ENCODE results near the gene LMAN2L.

The LMAN2L gene

DNA sequence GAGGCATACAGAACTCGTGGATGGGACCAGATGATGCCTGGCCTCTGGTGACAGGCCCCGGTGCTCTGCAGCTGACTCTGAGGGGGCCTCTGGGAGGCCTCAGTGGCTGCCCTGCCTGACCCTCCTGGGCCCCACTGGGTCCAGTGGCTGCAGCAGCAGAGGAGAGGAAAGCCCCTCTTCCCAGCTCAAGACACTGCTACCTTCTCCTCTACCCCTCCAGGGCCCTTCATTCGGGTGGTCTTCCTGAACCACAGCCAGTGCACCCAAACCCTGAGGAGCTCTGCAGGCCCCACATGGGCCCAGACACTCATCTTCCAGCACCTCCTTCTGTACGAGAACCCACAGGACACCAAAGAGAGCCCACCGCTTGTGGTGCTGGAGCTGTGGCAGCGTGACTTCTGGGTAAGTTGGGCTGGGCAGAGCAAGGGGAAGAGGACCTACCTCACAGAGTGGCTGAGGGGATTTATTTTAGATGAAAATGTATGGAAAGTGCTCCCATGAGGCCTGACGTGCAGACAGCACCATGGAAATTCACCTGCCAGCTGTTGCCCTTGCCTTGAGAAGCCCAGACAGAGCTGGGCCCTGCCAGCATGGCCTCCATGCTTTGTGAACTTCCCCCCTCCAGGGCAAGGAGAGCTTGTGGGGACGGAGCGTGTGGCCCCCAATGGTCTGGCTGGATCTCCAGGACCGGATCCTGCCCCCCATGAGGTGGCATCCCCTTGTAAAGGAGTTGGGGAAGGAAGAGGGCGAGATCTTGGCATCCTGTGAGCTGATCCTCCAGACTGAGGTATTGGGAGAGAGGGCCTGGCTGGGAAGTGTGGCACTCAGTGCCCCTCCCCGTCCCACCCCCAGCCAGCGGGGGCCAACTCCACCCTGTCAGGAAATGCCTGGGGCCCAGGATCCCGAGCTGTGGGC is 46.3 kb downstream of the LMAN2L start:
- Histone ChIP-seq H3K27ac (no peak overlapping the region), H3K4me3 (no peak overlapping the region)
- no peak for DNase-seq (ENCODE audit: low spot score)
- TF ChIP-seq, protein P1, sequence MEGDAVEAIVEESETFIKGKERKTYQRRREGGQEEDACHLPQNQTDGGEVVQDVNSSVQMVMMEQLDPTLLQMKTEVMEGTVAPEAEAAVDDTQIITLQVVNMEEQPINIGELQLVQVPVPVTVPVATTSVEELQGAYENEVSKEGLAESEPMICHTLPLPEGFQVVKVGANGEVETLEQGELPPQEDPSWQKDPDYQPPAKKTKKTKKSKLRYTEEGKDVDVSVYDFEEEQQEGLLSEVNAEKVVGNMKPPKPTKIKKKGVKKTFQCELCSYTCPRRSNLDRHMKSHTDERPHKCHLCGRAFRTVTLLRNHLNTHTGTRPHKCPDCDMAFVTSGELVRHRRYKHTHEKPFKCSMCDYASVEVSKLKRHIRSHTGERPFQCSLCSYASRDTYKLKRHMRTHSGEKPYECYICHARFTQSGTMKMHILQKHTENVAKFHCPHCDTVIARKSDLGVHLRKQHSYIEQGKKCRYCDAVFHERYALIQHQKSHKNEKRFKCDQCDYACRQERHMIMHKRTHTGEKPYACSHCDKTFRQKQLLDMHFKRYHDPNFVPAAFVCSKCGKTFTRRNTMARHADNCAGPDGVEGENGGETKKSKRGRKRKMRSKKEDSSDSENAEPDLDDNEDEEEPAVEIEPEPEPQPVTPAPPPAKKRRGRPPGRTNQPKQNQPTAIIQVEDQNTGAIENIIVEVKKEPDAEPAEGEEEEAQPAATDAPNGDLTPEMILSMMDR (IDR thresholded peaks at IDR 0.05): no peak

DNA sequence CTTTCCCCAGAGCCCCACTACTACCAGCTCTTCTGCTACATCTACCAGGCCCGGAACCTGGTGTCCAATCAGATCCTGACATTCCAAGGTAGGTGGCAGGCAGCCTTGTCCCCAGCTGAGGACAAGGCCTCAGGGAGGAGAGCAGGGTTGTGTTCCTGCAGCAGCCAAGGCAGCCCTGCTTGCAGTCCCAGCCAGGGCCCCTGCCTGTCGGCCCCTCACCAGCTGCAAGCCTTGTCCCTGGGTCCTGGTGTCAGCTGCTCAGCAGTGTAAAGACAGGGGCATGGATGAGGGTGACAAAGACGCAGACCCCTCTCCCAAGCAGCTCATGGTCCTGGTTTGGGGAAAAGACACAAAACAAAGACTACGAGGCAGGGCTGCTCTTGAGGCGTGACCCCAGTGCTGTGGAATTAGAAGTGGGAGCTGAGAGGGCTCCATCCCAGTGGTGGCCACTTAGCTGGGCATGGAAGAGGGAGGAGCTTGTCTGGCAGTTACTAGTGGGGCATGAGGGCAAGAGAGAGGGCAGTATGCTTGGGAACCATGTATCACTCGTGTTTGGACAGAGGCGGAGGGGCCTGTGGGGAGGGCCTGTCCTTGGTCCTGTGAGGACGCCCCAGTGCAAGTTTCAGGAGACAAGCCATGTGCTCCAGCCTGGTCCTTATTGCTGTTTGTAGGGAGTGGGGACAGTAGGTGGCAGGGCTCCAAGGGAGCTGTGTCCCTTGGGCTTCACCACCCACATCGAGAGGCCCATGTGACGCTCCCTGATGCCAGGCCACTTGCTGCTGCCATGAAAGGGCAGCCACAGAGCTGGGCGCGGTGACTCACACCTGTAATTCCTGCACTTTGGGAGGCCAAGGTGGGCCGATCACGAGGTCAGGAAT is 47.5 kb downstream of the LMAN2L start:
- Histone ChIP-seq H3K27ac (no peak overlapping the region), H3K4me3 (no peak overlapping the region)
- TF ChIP-seq, protein P1 (IDR thresholded peaks at IDR 0.05): no peak
- no peak for DNase-seq (ENCODE audit: low spot score)

DNA sequence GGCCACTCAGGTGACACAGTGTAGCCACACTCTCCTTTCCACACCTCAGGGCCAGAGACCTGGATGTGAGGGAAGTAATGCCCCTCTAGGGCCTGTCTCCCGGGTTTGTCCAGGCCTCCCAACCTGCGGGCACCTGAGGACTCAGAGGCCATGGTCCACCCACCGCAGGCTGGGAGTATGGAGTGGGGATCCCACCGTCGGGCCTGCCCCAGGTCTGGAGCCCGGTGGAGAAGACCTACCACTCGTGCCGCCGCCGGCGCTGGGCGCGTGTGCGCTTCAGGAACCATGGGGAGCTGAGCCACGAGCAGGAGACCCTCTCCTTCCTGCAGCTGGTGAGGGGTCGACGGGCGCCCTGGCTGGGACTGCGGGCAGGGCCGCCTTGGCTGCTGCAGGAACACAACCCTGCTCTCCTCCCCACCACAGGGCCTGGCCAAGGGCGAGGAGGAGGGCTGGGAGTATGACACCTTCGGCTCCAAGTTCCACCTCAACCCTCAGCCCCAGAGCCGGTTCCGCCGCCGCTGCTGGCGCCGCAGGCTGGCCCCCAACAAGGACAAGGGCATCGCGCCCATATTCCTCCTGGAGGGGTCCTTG is 48.7 kb downstream of the LMAN2L start:
- Histone ChIP-seq H3K27ac (no peak overlapping the region), H3K4me3 (no peak overlapping the region)
- TF ChIP-seq, protein P1 (IDR thresholded peaks at IDR 0.05): no peak
- no peak for DNase-seq (ENCODE audit: low spot score)

DNA sequence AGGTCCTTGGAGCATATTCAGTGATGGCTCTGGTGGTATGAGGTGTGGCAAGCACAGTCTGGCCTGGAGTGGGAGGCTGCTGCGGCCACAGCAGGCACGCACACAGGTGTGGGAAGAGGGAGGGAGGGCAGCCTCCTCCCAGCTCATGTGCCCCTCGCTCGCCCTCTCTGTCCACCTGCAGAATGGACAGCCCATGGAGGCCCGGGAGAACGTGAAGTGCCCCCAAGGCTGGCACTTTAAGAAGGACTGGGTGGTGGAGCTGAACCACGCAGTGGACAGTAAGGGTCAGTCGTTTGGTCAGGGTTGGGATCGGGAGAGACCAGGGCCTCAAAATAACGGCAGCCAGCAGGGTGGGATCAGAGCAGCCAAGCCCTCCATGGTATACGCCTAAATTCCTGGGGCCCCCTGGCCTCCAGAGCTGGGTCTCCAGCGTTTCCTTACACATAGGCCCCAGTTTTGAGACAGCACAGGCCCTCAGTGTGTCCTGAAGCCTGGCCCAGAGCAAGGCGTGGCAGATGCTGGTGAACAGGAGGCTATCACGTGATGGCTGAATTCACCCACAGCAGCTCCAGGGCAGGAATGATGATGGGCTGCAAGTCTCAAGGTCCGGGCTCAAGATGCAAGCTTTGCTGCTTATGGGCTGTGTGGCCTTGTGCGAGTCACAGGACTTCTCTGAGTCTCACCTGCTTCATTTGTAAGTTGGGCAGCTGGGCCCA is 49.4 kb downstream of the LMAN2L start:
- Histone ChIP-seq H3K4me3 (no peak overlapping the region), H3K27ac (no peak overlapping the region)
- no peak for DNase-seq (ENCODE audit: low spot score)
- TF ChIP-seq, protein P1 (IDR thresholded peaks at IDR 0.05): no peak

DNA sequence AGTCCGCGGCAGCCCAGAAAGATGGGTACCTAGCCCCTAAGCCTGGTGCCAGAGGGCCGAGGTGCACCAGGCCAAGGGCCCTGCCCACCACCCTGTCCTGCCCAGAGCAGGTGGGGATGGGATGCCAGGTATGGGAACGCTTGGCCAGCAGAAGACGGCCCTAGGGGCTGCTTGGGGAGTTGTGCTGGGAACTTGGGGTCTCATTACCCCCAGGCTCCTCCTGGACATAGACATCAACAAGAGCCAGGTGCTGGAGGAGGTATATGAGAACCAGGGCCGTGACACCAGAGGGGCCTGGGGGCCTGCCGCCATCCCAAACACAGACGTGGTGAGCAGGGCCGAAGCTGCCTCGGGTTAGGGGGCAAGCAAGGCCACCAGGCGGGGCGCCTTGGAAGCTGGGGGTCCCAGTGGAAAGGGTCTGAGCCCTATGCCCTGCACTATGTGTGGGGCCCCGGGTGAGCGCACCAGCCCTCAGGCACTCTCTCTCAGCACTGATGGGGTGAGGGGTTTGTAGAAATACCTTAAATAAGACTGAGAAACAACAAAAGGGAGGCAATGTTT is 50.4 kb downstream of the LMAN2L start:
- TF ChIP-seq, protein P1 (IDR thresholded peaks at IDR 0.05): no peak
- H3K27ac ChIP-seq: no peak overlapping the region
- no peak for DNase-seq (ENCODE audit: low spot score)

More for the DNA sequence above, 50.4 kb downstream of the LMAN2L start:
- no peak overlapping the region for H3K4me3 ChIP-seq

Measured in coronary artery (tissue), 2 donors.